Esophagus squamous epithelium (tissue), 4 donors: Measurements from ENCODE around the gene SPDEF.

Experiments used
- CTCF ChIP-seq, 6 experiments: fragments of 450-650 bp in 4 of 6; fragments of 200-600 bp in 2 of 6; sonication (generic) in 2 of 6; IDR thresholded peaks; one replicate each; pipeline ENCODE4 v1.5.1; 2016 to 2019; ENCODE audit warnings: antibody characterized with exemption in 6 of 6, mild to moderate bottlenecking in 4 of 6, moderate library complexity in 4 of 6
- POLR2A ChIP-seq, 4 donors: fragments of 450-650 bp; IDR thresholded peaks; one replicate each; pipeline ENCODE4 v1.6.1; 2017; ENCODE audit warnings: antibody characterized with exemption in 4 of 4, mild to moderate bottlenecking in 4 of 4, moderate library complexity in 3 of 4

- TF ChIP-seq CTCF (IDR thresholded peaks at IDR 0.05): no peak
- no peak for TF ChIP-seq POLR2A (IDR thresholded peaks at IDR 0.05)
Observed at GRCh38 chr6:34494973-34495372, 61.2 kb downstream of the SPDEF start.
